GM23248 (cell line): ENCODE results near the gene LRRC38. TPM values are rescaled to one million over a fixed set of nuclear protein-coding genes. Genes with fewer than 3 reads are reported as not detected.

Experiments used
- DNase-seq: peaks from one replicate; pipeline ENCODE4 v3.0.0-alpha.2; 2015
- H2AFZ ChIP-seq: fragments of 200-600 bp; sonication (generic); 2 replicates; pipeline ENCODE4 v1.6.1; 2016; ENCODE audit warnings: antibody characterized with exemption
- H3F3A ChIP-seq: fragments of 200-600 bp; sonication (generic); 2 replicates; pipeline ENCODE4 v1.6.1; 2016; ENCODE audit warnings: mild to moderate bottlenecking, antibody characterized with exemption, mixed run types; ENCODE audit not compliant: insufficient read depth
- H3K27ac ChIP-seq: fragments of 200-600 bp; sonication (generic); 2 replicates; pipeline ENCODE4 v1.5.1; 2016; ENCODE audit warnings: mild to moderate bottlenecking
- H3K27me3 ChIP-seq: fragments of 200-600 bp; sonication (generic); replicated peaks from 2 replicates; pipeline ENCODE4 v1.6.1; 2016; ENCODE audit warnings: mild to moderate bottlenecking; ENCODE audit not compliant: insufficient read depth
- H3K36me3 ChIP-seq: fragments of 200-600 bp; sonication (generic); 2 replicates; pipeline ENCODE4 v1.6.1; 2016; ENCODE audit warnings: low read depth, mild to moderate bottlenecking
- H3K4me1 ChIP-seq: fragments of 200-600 bp; sonication (generic); 2 replicates; pipeline ENCODE4 v1.6.1; 2016; ENCODE audit warnings: mild to moderate bottlenecking; ENCODE audit not compliant: insufficient read depth
- H3K4me2 ChIP-seq: fragments of 200-600 bp; sonication (generic); one replicate; pipeline ENCODE4 v1.6.1; 2016; ENCODE audit warnings: mild to moderate bottlenecking; ENCODE audit not compliant: unreplicated experiment
- H3K4me3 ChIP-seq: fragments of 200-600 bp; sonication (generic); 2 replicates; pipeline ENCODE4 v1.5.1; 2016; ENCODE audit warnings: mild to moderate bottlenecking
- H3K79me2 ChIP-seq: fragments of 200-600 bp; sonication (generic); 2 replicates; pipeline ENCODE4 v1.6.1; 2016; ENCODE audit warnings: mild to moderate bottlenecking; ENCODE audit not compliant: insufficient read depth
- H3K9ac ChIP-seq: fragments of 200-600 bp; sonication (generic); 2 replicates; pipeline ENCODE4 v1.6.1; 2016; ENCODE audit warnings: mild to moderate bottlenecking
- H3K9me2 ChIP-seq: fragments of 200-600 bp; sonication (generic); 2 replicates; pipeline ENCODE4 v1.6.1; 2016; ENCODE audit warnings: mixed run types, mild to moderate bottlenecking, moderate library complexity; ENCODE audit not compliant: insufficient read depth
- H3K9me3 ChIP-seq: fragments of 200-600 bp; sonication (generic); one replicate; pipeline ENCODE4 v1.6.1; 2017; ENCODE audit warnings: low read depth
- H4K20me1 ChIP-seq: fragments of 200-600 bp; sonication (generic); 2 replicates; pipeline ENCODE4 v1.6.0; 2016; ENCODE audit not compliant: insufficient read depth
- EZH2 ChIP-seq: fragments of 200-600 bp; sonication (generic); IDR thresholded peaks from 2 replicates; pipeline ENCODE4 v1.6.1; 2018; ENCODE audit warnings: antibody characterized with exemption, mild to moderate bottlenecking; ENCODE audit not compliant: insufficient read depth, poor library complexity, severe bottlenecking
- EZH2phosphoT487 ChIP-seq: fragments of 200-600 bp; sonication (generic); IDR thresholded peaks from 2 replicates; pipeline ENCODE4 v1.6.1; 2018; ENCODE audit warnings: antibody characterized with exemption, moderate library complexity, mild to moderate bottlenecking, low read depth; ENCODE audit not compliant: insufficient read depth
- WGBS, 2 experiments: methylation state at CpG; one replicate each; pipeline ENCODE4 v1.1.6; 2015 to 2017; ENCODE audit warnings: low lambda C conversion rate in 2 of 2, low coverage in 1 of 2; ENCODE audit errors: missing lambda C conversion rate in 2 of 2; 5-methylcytosine and 5-hydroxymethylcytosine counted together
- in situ Hi-C: fragments of 300-500 bp; cut with MboI; formaldehyde crosslinking; loops from 2 replicates; pipeline ENCODE4 v1.15.0; 2020
- polyA plus RNA-seq: library from polyadenylated mRNA; unstranded; fragments of >200 nt; fragmentation: Nextera tagmentation; extraction: Ambion mirVana; gene quantifications from 2 replicates; pipeline ENCODE4 v1.2.1, GENCODE V29; 2016
- total RNA-seq: library from RNA; depleted of rRNA; stranded (reverse); fragments of >200 nt; shearing (Covaris generic); gene quantifications from 2 replicates; pipeline ENCODE4 v1.2.3, GENCODE V29; 2014

Gene LRRC38
- total and polyA plus RNA-seq, 2 experiments from 2014 or later, result not detected

DNA sequence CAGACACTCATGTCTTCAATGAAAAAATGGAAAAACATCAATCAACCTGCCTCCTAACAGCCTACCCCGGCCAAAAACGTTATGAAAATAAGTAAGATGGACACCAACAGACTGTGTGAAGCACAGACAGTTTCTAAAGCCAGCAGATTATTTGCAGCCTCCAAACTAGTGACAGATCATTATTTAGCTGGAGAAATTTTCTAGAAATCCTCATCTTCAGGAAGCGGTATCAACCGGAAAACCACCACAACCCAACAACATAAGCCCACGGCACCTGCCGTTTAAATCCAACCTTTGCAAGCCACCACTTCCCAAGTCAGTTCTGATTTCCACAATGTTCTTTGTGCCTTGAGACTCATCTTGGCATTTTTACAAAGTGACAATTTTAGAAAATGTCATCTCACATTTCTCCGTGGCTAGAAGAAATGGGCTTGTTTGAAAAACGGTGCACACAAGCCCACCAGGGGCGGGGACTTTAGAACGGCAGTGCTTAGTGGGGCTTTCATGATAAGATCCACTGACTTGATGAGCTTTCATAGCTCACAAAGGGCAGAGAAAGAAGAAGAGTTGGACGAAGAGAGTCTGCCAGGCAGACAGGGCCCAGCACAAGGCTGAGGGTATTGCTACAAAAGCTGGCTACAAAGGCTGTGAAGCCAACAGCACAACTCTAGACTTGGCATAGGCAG, 34.5 kb downstream of the LRRC38 start:
- Histone ChIP-seq H3K4me3 (no peak overlapping the region), H3K9ac (no peak overlapping the region), H3K27me3 (no peaks in the 10 kb centered on the region), H3K79me2 (no peaks in the 10 kb centered on the region), H3K4me2 (no peak overlapping the region), H2AFZ (no peak overlapping the region), H3K9me3 (no peaks in the 10 kb centered on the region), H3K27ac (no peak overlapping the region), H4K20me1 (no peaks in the 10 kb centered on the region), H3K9me2 (no peaks in the 10 kb centered on the region), H3F3A (no peaks in the 10 kb centered on the region), H3K36me3 (no peaks in the 10 kb centered on the region), H3K4me1 (no peaks in the 10 kb centered on the region)
- TF ChIP-seq EZH2, result no peak
- TF ChIP-seq EZH2phosphoT487, result no peak
- in situ Hi-C loops, result no loop called here
- DNase-seq, result no peak
- 41% methylated on average over 11 of the region's 11 CpGs for WGBS, 2 experiments

GRCh38 chr1:13478692-13479091, 35.1 kb downstream of the LRRC38 start:
- no peak for TF ChIP-seq EZH2
- TF ChIP-seq EZH2phosphoT487, result no peak
- Histone ChIP-seq H3K79me2 (no peaks in the 10 kb centered on the region), H3K36me3 (no peaks in the 10 kb centered on the region), H3K4me1 (no peaks in the 10 kb centered on the region), H3K4me2 (no peak overlapping the region), H3F3A (no peaks in the 10 kb centered on the region), H3K9me2 (no peaks in the 10 kb centered on the region), H3K27ac (no peak overlapping the region), H4K20me1 (no peaks in the 10 kb centered on the region), H3K27me3 (no peaks in the 10 kb centered on the region), H2AFZ (no peak overlapping the region), H3K9ac (no peak overlapping the region), H3K9me3 (no peaks in the 10 kb centered on the region), H3K4me3 (no peak overlapping the region)
- WGBS, 2 experiments, result 20 to 28% methylated on average over 2 of the region's 2 CpGs
- in situ Hi-C loops, result no loop called here
- no peak for DNase-seq

DNA sequence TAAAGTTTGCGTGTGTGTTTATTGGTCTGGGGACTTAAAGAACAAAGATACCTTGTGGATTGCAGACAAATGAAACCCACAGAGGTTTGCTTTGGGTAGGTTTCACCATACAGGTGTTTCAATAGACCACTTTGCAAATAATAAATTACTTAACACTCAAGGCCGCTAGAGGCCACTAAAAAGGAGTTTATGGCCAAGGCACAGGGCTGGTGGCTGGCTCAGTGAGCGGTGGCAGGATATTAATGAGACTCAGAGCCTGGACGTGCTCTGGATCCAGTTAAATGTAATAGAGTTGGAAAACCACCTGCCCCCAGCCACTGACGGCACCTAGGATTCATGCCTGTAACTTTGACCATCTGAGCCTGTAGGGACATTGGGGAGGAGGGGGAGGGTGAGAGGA, 44.5 kb downstream of the LRRC38 start:
- peak; percentile 25 for DNase-seq
- H2AFZ ChIP-seq, result no peak overlapping the region
- WGBS, 2 experiments, result 3% methylated on average over 5 of the region's 5 CpGs
- no peak overlapping the region for H3K4me2 ChIP-seq
- no peaks in the 10 kb centered on the region for H3K9me2 ChIP-seq
- no peaks in the 10 kb centered on the region for H3K9me3 ChIP-seq
- TF ChIP-seq EZH2phosphoT487, result no peak
- TF ChIP-seq EZH2, result no peak
- H3K4me3 ChIP-seq, result no peak overlapping the region
- no peaks in the 10 kb centered on the region for H3K4me1 ChIP-seq
- no peak overlapping the region for H3K27ac ChIP-seq
- in situ Hi-C loops, result no loop called here
- H3K79me2 ChIP-seq, result no peaks in the 10 kb centered on the region
- no peaks in the 10 kb centered on the region for H3K27me3 ChIP-seq
- no peaks in the 10 kb centered on the region for H4K20me1 ChIP-seq
- H3K9ac ChIP-seq, result no peak overlapping the region
- H3F3A ChIP-seq, result no peaks in the 10 kb centered on the region
- H3K36me3 ChIP-seq, result no peaks in the 10 kb centered on the region

GRCh38 chr1:13465515-13465914, 48.3 kb downstream of the LRRC38 start:
- Histone ChIP-seq H3K27ac (no peak overlapping the region), H3K9me3 (no peaks in the 10 kb centered on the region), H3K4me2 (no peak overlapping the region), H2AFZ (no peak overlapping the region), H3K36me3 (no peaks in the 10 kb centered on the region), H3F3A (no peaks in the 10 kb centered on the region), H4K20me1 (no peaks in the 10 kb centered on the region), H3K4me1 (no peaks in the 10 kb centered on the region), H3K79me2 (no peaks in the 10 kb centered on the region), H3K9me2 (no peaks in the 10 kb centered on the region), H3K9ac (no peak overlapping the region), H3K4me3 (no peak overlapping the region), H3K27me3 (no peaks in the 10 kb centered on the region)
- WGBS, 2 experiments, result 10 to 11% methylated on average over 1 of the region's 1 CpG
- TF ChIP-seq EZH2phosphoT487 (no peak), EZH2 (no peak)
- no peak for DNase-seq
- in situ Hi-C loops, result no loop called here

GRCh38 chr1:13462682-13463081, 51.1 kb downstream of the LRRC38 start:
- in situ Hi-C loops, result no loop called here
- H3K9me3 ChIP-seq, result no peaks in the 10 kb centered on the region

More at GRCh38 chr1:13462682-13463081, 51.1 kb downstream of the LRRC38 start:
- no peaks in the 10 kb centered on the region for H3K4me1 ChIP-seq
- TF ChIP-seq EZH2phosphoT487 (no peak), EZH2 (no peak)
- H3K9ac ChIP-seq, result no peak overlapping the region
- no peaks in the 10 kb centered on the region for H3K36me3 ChIP-seq
- DNase-seq, result peak; percentile 3
- H3K9me2 ChIP-seq, result no peaks in the 10 kb centered on the region
- no peaks in the 10 kb centered on the region for H3K27me3 ChIP-seq
- H3K4me2 ChIP-seq, result no peak overlapping the region
- 3 to 6% methylated on average over 7 of the region's 7 CpGs for WGBS, 2 experiments
- H4K20me1 ChIP-seq, result no peaks in the 10 kb centered on the region
- H3K4me3 ChIP-seq, result no peak overlapping the region
- H2AFZ ChIP-seq, result no peak overlapping the region
- no peaks in the 10 kb centered on the region for H3F3A ChIP-seq
- no peak overlapping the region for H3K27ac ChIP-seq
- H3K79me2 ChIP-seq, result no peaks in the 10 kb centered on the region
